NCI-H1092 (cell line): ENCODE measurements around the gene CCL5.

Experiments used
- DNase-seq: peaks from one replicate; lab custom pipeline; 2025; lab: John Stamatoyannopoulos, UW

The CCL5 gene

GRCh38 chr17:35879773-35880654 is at the start of gene CCL5:
TSS of gene CCL5 (minus strand) at chr17:35880360.
- DNase-seq, result no peak

GRCh38 chr17:35927714-35928113 is 47.6 kb upstream of the CCL5 start:
- DNase-seq, result no peak

GRCh38 chr17:35923609-35924114 is 43.5 kb upstream of the CCL5 start:
- DNase-seq, result no peak

- no peak for DNase-seq
Observed at GRCh38 chr17:35920229-35920628, 40.1 kb upstream of the CCL5 start.

- no peak for DNase-seq
Observed at GRCh38 chr17:35918665-35919064, 38.5 kb upstream of the CCL5 start.

GRCh38 chr17:35917519-35918213 is 37.5 kb upstream of the CCL5 start:
- no peak for DNase-seq

- no peak for DNase-seq
Observed at GRCh38 chr17:35915153-35915964, 35.2 kb upstream of the CCL5 start.

- no peak for DNase-seq
Observed at GRCh38 chr17:35914354-35914753, 34.2 kb upstream of the CCL5 start.

GRCh38 chr17:35913609-35914008 is 33.4 kb upstream of the CCL5 start:
- no peak for DNase-seq

- no peak for DNase-seq
Observed at GRCh38 chr17:35912942-35913341, 32.8 kb upstream of the CCL5 start.

GRCh38 chr17:35912339-35912912 is 32.3 kb upstream of the CCL5 start:
- DNase-seq, result no peak

- DNase-seq, result no peak
Observed at GRCh38 chr17:35909408-35909807, 29.2 kb upstream of the CCL5 start.

- no peak for DNase-seq
Observed at GRCh38 chr17:35907691-35908090, 27.5 kb upstream of the CCL5 start.

GRCh38 chr17:35906926-35907637 is 26.9 kb upstream of the CCL5 start:
- DNase-seq, result no peak

GRCh38 chr17:35906191-35906925 is 26.2 kb upstream of the CCL5 start:
- DNase-seq, result no peak

- no peak for DNase-seq
Observed at GRCh38 chr17:35903451-35903850, 23.3 kb upstream of the CCL5 start.

GRCh38 chr17:35901631-35902175 is 21.5 kb upstream of the CCL5 start:
- DNase-seq, result no peak

GRCh38 chr17:35900708-35901480 is 20.7 kb upstream of the CCL5 start:
- DNase-seq, result no peak

GRCh38 chr17:35900280-35900679 is 20.1 kb upstream of the CCL5 start:
- no peak for DNase-seq
